ENCODE data around the gene GCAT. TPM values are rescaled to one million over a fixed set of nuclear protein-coding genes. Genes with fewer than 3 reads are reported as not detected.

The GCAT gene
- total and polyA plus RNA-seq, 7 donors, result 5.1 to 14.1 (median 8.3) TPM

DNA sequence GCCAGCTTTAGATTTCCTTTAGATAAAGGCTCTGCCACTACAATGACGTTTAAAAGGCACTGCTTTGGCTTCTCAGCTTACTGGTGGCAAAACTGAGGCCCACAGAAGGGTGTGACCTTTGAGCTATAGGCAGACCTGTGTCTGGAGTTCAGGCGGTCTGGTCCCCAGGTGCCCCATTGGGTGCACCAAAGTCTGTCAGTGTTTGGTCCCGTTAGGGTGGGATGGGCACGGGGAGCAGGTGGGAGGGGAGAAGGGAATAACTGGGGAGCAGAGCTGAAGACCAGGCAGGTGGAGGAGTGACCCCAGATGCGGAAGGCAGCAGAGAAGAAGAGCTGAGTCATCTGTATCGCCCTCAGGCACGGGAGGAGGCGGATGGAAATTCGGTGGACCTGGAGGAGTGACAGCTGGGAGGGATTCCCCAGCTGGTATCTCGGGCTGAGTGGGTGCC, 45.3 kb upstream of the GCAT start:
- no peak for DNase-seq
- no peak for TF ChIP-seq CTCF (IDR thresholded peaks at IDR 0.05)
- Histone ChIP-seq H3K36me3 (peaks cover 24 to 78% (median 38%) of the 10 kb centered on the region in 4 donors), H3K27ac (no peak overlapping the region), H3K4me1 (peaks cover 0 to 17% (median 15%) of the 10 kb centered on the region in 4 donors), H3K27me3 (no peaks in the 10 kb centered on the region), H3K4me3 (no peak overlapping the region), H3K9me3 (no peaks in the 10 kb centered on the region)
- intact Hi-C loops (cut with DNase I), result no loop called here
- WGBS, 2 donors, result 74 to 80% methylated on average over 10 of the region's 10 CpGs

DNA sequence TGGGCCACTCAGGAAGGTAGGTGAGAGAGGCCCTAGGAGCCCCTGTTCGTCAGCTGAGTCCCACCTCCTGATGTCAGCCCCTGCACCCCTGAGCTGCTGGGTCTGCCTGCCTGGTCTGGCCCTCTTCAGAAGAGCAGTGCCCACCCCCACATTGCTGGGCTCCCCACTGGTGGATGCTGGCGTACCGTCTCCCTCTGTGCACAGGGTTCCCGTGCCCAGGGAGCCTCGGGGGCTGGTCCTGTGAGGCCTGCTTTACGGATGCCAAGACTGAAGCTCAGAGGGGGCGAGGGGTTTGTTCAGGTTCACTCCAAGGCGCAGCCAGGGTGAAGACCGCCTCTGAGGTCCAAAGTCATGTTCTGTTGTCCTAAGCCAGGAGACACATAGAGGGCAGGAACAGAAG, 44.7 kb upstream of the GCAT start:
- Histone ChIP-seq H3K27ac (no peak overlapping the region), H3K4me3 (no peak overlapping the region), H3K9me3 (no peaks in the 10 kb centered on the region), H3K27me3 (no peaks in the 10 kb centered on the region), H3K4me1 (peaks cover 0 to 17% (median 15%) of the 10 kb centered on the region in 4 donors), H3K36me3 (peaks cover 18 to 78% (median 36%) of the 10 kb centered on the region in 4 donors)
- 94 to 95% methylated on average over 9 of the region's 9 CpGs for WGBS, 2 donors
- TF ChIP-seq POLR2A (IDR thresholded peaks at IDR 0.05) (no peak), EP300 (IDR thresholded peaks at IDR 0.05) (no peak), POLR2AphosphoS5 (IDR thresholded peaks at IDR 0.05) (no peak), CTCF (IDR thresholded peaks at IDR 0.05) (no peak)
- no peak for DNase-seq
- intact Hi-C loops (cut with DNase I), result no loop called here

DNA sequence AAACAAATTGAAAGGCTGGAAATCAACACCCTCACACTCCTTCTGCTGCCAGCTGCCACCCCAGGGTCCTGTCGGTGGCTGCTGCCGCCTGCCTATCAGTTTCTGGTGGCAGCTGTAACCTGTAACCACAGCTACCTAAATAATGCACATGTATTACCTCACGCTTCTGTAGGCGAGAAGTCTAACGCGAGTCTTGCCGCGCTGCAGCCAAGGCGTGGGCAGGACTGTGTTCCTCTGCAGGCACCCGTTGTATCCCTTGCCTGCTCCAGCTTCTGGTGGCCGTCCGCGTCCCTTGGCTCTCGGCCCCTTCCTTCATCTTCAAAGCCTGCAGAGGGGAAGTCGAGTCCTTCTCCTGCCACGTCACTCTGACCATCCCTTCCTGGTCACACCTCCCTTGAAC, 44.1 kb upstream of the GCAT start:
- H3K27ac ChIP-seq, result peak overlapping the region in 2 of 4 donors; percentile 51 to 59
- H3K4me1 ChIP-seq, result peaks cover 0 to 17% (median 15%) of the 10 kb centered on the region in 4 donors
- peaks cover 13 to 78% (median 32%) of the 10 kb centered on the region in 4 donors for H3K36me3 ChIP-seq
- WGBS, 2 donors, result 93 to 94% methylated on average over 16 of the region's 16 CpGs
- no peak overlapping the region for H3K4me3 ChIP-seq
- no peaks in the 10 kb centered on the region for H3K27me3 ChIP-seq
- H3K9me3 ChIP-seq, result no peaks in the 10 kb centered on the region
- intact Hi-C loops (cut with DNase I), result no loop called here
- TF ChIP-seq POLR2AphosphoS5 (IDR thresholded peaks at IDR 0.05), result no peak
- TF ChIP-seq CTCF (IDR thresholded peaks at IDR 0.05), result no peak
- TF ChIP-seq EP300 (IDR thresholded peaks at IDR 0.05), result no peak
- no peak for TF ChIP-seq POLR2A (IDR thresholded peaks at IDR 0.05)
- DNase-seq, result no peak

DNA sequence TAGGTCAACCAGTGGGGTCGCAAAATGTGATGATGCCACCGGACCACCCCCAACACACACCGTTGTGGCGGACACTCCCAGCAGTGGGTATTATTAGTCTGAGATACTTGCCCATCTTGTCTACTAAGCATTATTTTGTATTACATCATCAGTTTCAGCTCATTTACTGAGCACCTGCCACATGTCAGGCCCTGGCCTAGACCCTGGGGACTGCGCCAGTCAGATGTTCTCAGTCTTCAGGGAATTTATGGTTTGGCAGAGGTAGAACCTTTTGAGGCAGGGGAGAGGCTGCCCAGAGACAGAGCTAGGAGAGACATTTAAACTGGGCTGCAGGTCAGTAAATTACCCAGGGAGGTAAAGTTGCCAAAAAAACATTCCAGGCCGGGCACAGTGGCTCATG, 43.1 kb upstream of the GCAT start:
- peaks cover 10 to 78% (median 30%) of the 10 kb centered on the region in 4 donors for H3K36me3 ChIP-seq
- no peaks in the 10 kb centered on the region for H3K9me3 ChIP-seq
- peak; percentile 64 to 86 (median 82) for TF ChIP-seq POLR2AphosphoS5 (IDR thresholded peaks at IDR 0.05)
- TF ChIP-seq POLR2A (IDR thresholded peaks at IDR 0.05), result no peak
- TF ChIP-seq EP300 (IDR thresholded peaks at IDR 0.05), result peak in 3 of 4 donors; percentile 34 to 59 (median 56)
- H3K4me1 ChIP-seq, result peaks cover 0 to 17% (median 15%) of the 10 kb centered on the region in 4 donors
- no peak overlapping the region for H3K4me3 ChIP-seq
- intact Hi-C loops (cut with DNase I), result no loop called here
- peak overlapping the region in 3 of 4 donors; percentile 50 to 59 (median 51) for H3K27ac ChIP-seq
- no peaks in the 10 kb centered on the region for H3K27me3 ChIP-seq
- WGBS, 2 donors, result 90 to 91% methylated on average over 6 of the region's 6 CpGs
- no peak for DNase-seq

DNA sequence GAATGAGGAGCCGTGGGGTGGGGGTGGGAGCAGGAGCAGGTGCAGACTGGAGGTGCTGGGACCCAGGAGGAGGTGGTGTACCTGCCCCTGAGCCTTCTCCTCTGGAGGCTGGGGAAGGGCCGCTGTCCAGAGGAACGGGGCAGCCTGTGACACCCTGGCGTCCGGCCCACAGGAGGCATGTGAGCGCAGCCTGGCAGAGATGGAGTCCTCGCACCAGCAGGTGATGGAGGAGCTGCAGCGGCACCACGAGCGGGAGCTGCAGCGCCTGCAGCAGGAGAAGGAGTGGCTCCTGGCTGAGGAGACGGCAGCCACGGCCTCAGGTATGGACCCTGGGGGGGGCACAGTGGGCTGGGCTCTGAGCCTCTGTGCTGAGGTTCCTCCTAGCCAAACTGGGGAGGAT, 42.2 kb upstream of the GCAT start:
- Histone ChIP-seq H3K36me3 (peaks cover 7 to 78% (median 26%) of the 10 kb centered on the region in 4 donors), H3K4me1 (peaks cover 0 to 17% (median 15%) of the 10 kb centered on the region in 4 donors), H3K27ac (peak overlapping the region in 3 of 4 donors; percentile 50 to 59 (median 51)), H3K9me3 (no peaks in the 10 kb centered on the region), H3K4me3 (no peak overlapping the region), H3K27me3 (no peaks in the 10 kb centered on the region)
- WGBS, 2 donors, result 91 to 95% methylated on average over 13 of the region's 13 CpGs
- no peak for TF ChIP-seq CTCF (IDR thresholded peaks at IDR 0.05)
- TF ChIP-seq POLR2AphosphoS5 (IDR thresholded peaks at IDR 0.05), result peak in 1 of 4 donors; percentile 29
- DNase-seq, result no peak
- intact Hi-C loops (cut with DNase I), result no loop called here
